ENCODE results near the gene APLP1.

APLP1 gene

DNA sequence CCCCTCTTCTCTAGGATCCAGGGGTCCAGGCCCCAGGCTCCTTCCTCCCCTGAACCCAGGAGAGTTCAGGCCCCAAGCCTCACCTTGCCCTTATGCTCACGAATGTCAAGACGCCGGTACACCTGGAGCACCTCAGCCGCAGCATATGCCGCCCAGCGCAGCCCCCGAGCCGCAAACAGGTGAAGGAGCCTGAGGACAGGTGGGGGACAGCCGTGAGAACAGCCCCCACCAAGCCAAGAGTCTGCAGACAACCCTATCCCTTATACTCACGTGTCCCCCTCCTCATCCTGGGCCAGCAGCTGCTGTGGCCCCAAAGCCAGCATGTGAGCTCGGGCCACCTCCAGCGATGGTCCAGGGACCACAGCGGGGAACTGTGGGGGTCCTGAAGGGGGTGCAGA, 28.3 kb downstream of the APLP1 start:
- Histone ChIP-seq H3K79me2 (ENCODE audit: control insufficient read depth, insufficient read depth, low read length, poor library complexity) (peaks cover 8% of the 10 kb centered on the region), H3K23ac (ENCODE audit: low read length) (no peak overlapping the region), H4K91ac (ENCODE audit: low read depth, low read length) (no peak overlapping the region), H3K9me3 (ENCODE audit: insufficient read depth, low read depth, low read length) (no peaks in the 10 kb centered on the region), H3K79me1 (ENCODE audit: low read length) (peaks cover 13% of the 10 kb centered on the region), H2BK120ac (ENCODE audit: insufficient read depth, low read length, poor library complexity) (no peak overlapping the region), H3K36me3 (ENCODE audit: control insufficient read depth in 1 of 2, insufficient read depth in 2 of 2, low read length in 2 of 2) (peaks cover 30 to 43% of the 10 kb centered on the region in 2 experiments), H2BK5ac (ENCODE audit: low read depth, low read length, poor library complexity) (no peak overlapping the region), H3K14ac (ENCODE audit: low read length) (no peak overlapping the region), H3K27ac (ENCODE audit: low read depth, low read length) (no peak overlapping the region), H2AFZ (ENCODE audit: insufficient read depth, low read length, poor library complexity) (no peak overlapping the region), H3K4me1 (ENCODE audit: control insufficient read depth in 1 of 2, insufficient read depth in 2 of 2, low read length in 2 of 2) (peaks cover 5 to 14% of the 10 kb centered on the region in 2 experiments), H4K8ac (ENCODE audit: low read depth, low read length) (no peak overlapping the region), H3K27me3 (ENCODE audit: insufficient read depth, low read length) (no peaks in the 10 kb centered on the region), H3K4ac (ENCODE audit: low read depth, low read length) (no peak overlapping the region), H2BK12ac (ENCODE audit: low read length) (no peak overlapping the region), H3K4me3 (ENCODE audit: low read depth, low read length) (no peak overlapping the region), H4K12ac (ENCODE audit: low read depth, low read length) (no peak overlapping the region), H3K9ac (ENCODE audit: low read length) (no peak overlapping the region), H2AK5ac (ENCODE audit: low read length) (no peak overlapping the region), H3K18ac (ENCODE audit: low read length) (no peak overlapping the region), H3K4me2 (ENCODE audit: low read length) (no peak overlapping the region)
- DNase-seq, result no peak
- no CpG with 5 or more reads among the region's 13 CpGs for WGBS (ENCODE audit: extremely low coverage, insufficient coverage, insufficient read length)

DNA sequence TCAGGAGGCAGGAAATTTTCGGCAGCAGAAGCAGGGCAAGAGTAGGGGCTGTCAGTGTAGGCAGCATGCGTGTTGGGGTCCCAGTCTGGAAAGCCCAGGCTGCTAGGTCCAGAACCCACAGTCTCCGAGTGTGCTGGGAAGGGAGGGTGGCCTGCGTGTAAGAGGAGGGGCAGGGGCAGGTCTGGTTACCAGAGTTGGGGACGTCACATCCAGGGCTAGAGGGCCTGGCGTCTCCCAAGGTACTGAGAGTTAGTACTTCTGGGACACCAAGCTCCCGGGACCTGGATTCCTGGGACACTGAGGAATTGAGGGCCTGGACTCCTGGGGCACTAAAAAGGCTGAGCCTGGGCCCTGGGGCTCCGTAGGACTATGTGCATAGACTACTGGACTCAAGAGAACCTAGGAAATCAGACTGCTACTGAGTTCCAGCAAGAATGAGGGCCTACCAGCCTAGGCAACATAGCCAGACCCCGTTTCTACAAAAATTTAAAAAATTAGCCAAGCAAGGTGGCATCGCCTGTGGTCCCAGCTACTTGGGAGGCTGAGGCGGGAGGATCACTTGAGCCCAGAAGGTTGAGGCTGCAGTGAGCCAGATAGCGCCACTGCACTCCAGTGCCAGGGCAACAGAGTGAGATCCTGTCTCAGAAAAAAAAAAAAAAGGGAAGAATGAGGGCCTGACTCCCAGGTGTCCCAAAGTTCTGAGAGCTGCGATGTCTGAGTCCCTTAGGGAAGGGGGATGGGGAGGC, 29.5 kb downstream of the APLP1 start:
- Histone ChIP-seq H3K4me2 (ENCODE audit: low read length) (peak overlapping the region; percentile 99), H3K4ac (ENCODE audit: low read depth, low read length) (no peak overlapping the region), H3K27me3 (ENCODE audit: insufficient read depth, low read length) (no peaks in the 10 kb centered on the region), H3K4me1 (ENCODE audit: control insufficient read depth in 1 of 2, insufficient read depth in 2 of 2, low read length in 2 of 2) (peaks cover 6 to 18% of the 10 kb centered on the region in 2 experiments), H2BK5ac (ENCODE audit: low read depth, low read length, poor library complexity) (no peak overlapping the region), H4K91ac (ENCODE audit: low read depth, low read length) (no peak overlapping the region), H3K9me3 (ENCODE audit: insufficient read depth, low read depth, low read length) (no peaks in the 10 kb centered on the region), H2BK12ac (ENCODE audit: low read length) (no peak overlapping the region), H3K14ac (ENCODE audit: low read length) (no peak overlapping the region), H3K9ac (ENCODE audit: low read length) (no peak overlapping the region), H3K36me3 (ENCODE audit: control insufficient read depth in 1 of 2, insufficient read depth in 2 of 2, low read length in 2 of 2) (peaks cover 27 to 39% of the 10 kb centered on the region in 2 experiments), H2AFZ (ENCODE audit: insufficient read depth, low read length, poor library complexity) (no peak overlapping the region), H3K23ac (ENCODE audit: low read length) (no peak overlapping the region), H4K8ac (ENCODE audit: low read depth, low read length) (no peak overlapping the region), H3K79me1 (ENCODE audit: low read length) (peaks cover 13% of the 10 kb centered on the region), H3K4me3 (ENCODE audit: low read depth, low read length) (no peak overlapping the region), H3K27ac (ENCODE audit: low read depth, low read length) (no peak overlapping the region), H2BK120ac (ENCODE audit: insufficient read depth, low read length, poor library complexity) (no peak overlapping the region), H3K79me2 (ENCODE audit: control insufficient read depth, insufficient read depth, low read length, poor library complexity) (peaks cover 8% of the 10 kb centered on the region), H3K18ac (ENCODE audit: low read length) (peak overlapping the region; percentile 7), H4K12ac (ENCODE audit: low read depth, low read length) (peak overlapping the region; percentile 0), H2AK5ac (ENCODE audit: low read length) (no peak overlapping the region)
- DNase-seq, result no peak
- no CpG with 5 or more reads among the region's 13 CpGs for WGBS (ENCODE audit: extremely low coverage, insufficient coverage, insufficient read length)

DNA sequence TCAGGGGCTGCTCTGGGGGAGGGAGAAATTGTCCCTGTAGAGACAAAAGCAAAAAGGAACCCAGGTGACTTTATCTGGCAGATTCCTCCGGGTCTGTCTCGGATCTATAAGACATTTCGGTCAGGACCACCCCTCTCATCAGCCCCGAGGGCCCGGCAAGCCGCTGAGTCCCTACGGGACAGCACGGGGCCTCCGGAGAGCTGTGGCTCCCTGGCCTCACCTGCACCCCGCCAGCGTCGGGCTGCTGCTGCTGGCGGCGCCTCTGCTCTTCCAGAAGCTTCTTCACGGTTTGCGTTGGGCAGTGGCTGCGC, 30.1 kb downstream of the APLP1 start:
- H3K36me3 ChIP-seq (ENCODE audit: control insufficient read depth in 1 of 2, insufficient read depth in 2 of 2, low read length in 2 of 2), result peaks cover 27 to 38% of the 10 kb centered on the region in 2 experiments

DNA sequence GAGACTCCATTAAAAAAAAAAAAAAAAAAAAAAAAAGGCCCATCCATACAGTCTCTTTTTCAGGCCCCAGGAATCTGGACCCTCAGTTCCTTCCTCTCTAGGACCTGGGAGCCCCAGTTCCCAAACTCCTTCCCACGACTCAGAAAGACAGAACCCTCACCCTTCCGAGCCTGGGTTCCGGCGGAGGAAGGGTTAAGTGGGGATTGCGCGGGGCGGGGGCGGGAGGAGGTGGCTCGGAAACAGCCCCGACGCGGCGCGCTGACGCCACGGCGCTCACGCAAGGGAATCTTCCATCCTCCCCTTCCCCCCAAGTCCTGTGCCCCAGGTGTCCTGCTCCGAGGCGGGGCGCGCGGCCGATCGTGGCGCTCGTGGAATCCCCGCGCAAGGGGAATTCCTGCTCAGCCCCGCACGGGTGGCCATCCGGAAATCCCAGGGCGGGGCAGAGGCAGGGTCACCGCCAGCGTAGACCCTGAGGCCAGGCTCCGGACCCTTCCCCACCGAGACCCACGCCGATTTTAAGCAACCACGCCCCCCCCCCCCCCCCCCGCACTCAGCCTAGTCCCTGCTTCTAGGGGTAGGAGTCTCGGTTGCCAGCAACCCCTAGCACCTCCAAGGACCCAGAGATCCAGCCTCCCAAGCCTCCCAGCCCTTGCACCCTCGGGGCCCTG, 31.3 kb downstream of the APLP1 start:
- H3K14ac ChIP-seq (ENCODE audit: low read length), result peak overlapping the region; percentile 97
- DNase-seq, result peak; percentile 72 to 79
- H3K36me3 ChIP-seq (ENCODE audit: control insufficient read depth in 1 of 2, insufficient read depth in 2 of 2, low read length in 2 of 2), result peaks cover 23 to 33% of the 10 kb centered on the region in 2 experiments
- peak overlapping the region; percentile 79 for H2AK5ac ChIP-seq (ENCODE audit: low read length)
- H3K4ac ChIP-seq (ENCODE audit: low read depth, low read length), result peak overlapping the region; percentile 98
- peak overlapping the region; percentile 88 for H4K91ac ChIP-seq (ENCODE audit: low read depth, low read length)
- H3K27ac ChIP-seq (ENCODE audit: low read depth, low read length), result peak overlapping the region; percentile 84
- H3K4me2 ChIP-seq (ENCODE audit: low read length), result peak overlapping the region; percentile 99
- H3K27me3 ChIP-seq (ENCODE audit: insufficient read depth, low read length), result no peaks in the 10 kb centered on the region
- peaks cover 13% of the 10 kb centered on the region for H3K79me1 ChIP-seq (ENCODE audit: low read length)
- H3K23ac ChIP-seq (ENCODE audit: low read length), result no peak overlapping the region
- no peaks in the 10 kb centered on the region for H3K9me3 ChIP-seq (ENCODE audit: insufficient read depth, low read depth, low read length)
- peak overlapping the region; percentile 89 for H3K4me3 ChIP-seq (ENCODE audit: low read depth, low read length)
- H3K9ac ChIP-seq (ENCODE audit: low read length), result peak overlapping the region; percentile 91
- H3K79me2 ChIP-seq (ENCODE audit: control insufficient read depth, insufficient read depth, low read length, poor library complexity), result peaks cover 8% of the 10 kb centered on the region
- H4K12ac ChIP-seq (ENCODE audit: low read depth, low read length), result peak overlapping the region; percentile 63
- peak overlapping the region; percentile 95 for H3K18ac ChIP-seq (ENCODE audit: low read length)
- H4K8ac ChIP-seq (ENCODE audit: low read depth, low read length), result peak overlapping the region; percentile 84
- peak overlapping the region; percentile 83 for H2BK120ac ChIP-seq (ENCODE audit: insufficient read depth, low read length, poor library complexity)
- peak overlapping the region; percentile 92 for H2AFZ ChIP-seq (ENCODE audit: insufficient read depth, low read length, poor library complexity)
- WGBS (ENCODE audit: extremely low coverage, insufficient coverage, insufficient read length), result no CpG with 5 or more reads among the region's 43 CpGs
- peak overlapping the region; percentile 86 for H2BK5ac ChIP-seq (ENCODE audit: low read depth, low read length, poor library complexity)
- no peak overlapping the region for H2BK12ac ChIP-seq (ENCODE audit: low read length)
- peaks cover 13 to 24% of the 10 kb centered on the region in 2 experiments for H3K4me1 ChIP-seq (ENCODE audit: control insufficient read depth in 1 of 2, insufficient read depth in 2 of 2, low read length in 2 of 2)

More for the DNA sequence above, 30.1 kb downstream of the APLP1 start:
- Histone ChIP-seq H2AFZ (ENCODE audit: insufficient read depth, low read length, poor library complexity) (peak overlapping the region; percentile 69), H4K91ac (ENCODE audit: low read depth, low read length) (peak overlapping the region; percentile 70), H3K4ac (ENCODE audit: low read depth, low read length) (peak overlapping the region; percentile 46), H3K9me3 (ENCODE audit: insufficient read depth, low read depth, low read length) (no peaks in the 10 kb centered on the region), H3K27ac (ENCODE audit: low read depth, low read length) (no peak overlapping the region), H2AK5ac (ENCODE audit: low read length) (peak overlapping the region; percentile 13), H4K12ac (ENCODE audit: low read depth, low read length) (peak overlapping the region; percentile 58), H3K23ac (ENCODE audit: low read length) (no peak overlapping the region), H3K79me2 (ENCODE audit: control insufficient read depth, insufficient read depth, low read length, poor library complexity) (peaks cover 8% of the 10 kb centered on the region), H3K18ac (ENCODE audit: low read length) (peak overlapping the region; percentile 25), H3K79me1 (ENCODE audit: low read length) (peaks cover 13% of the 10 kb centered on the region), H3K4me2 (ENCODE audit: low read length) (peak overlapping the region; percentile 99), H3K14ac (ENCODE audit: low read length) (peak overlapping the region; percentile 66), H3K9ac (ENCODE audit: low read length) (no peak overlapping the region), H2BK12ac (ENCODE audit: low read length) (no peak overlapping the region), H2BK5ac (ENCODE audit: low read depth, low read length, poor library complexity) (peak overlapping the region; percentile 42), H3K27me3 (ENCODE audit: insufficient read depth, low read length) (no peaks in the 10 kb centered on the region), H3K4me1 (ENCODE audit: control insufficient read depth in 1 of 2, insufficient read depth in 2 of 2, low read length in 2 of 2) (peaks cover 11 to 22% of the 10 kb centered on the region in 2 experiments), H2BK120ac (ENCODE audit: insufficient read depth, low read length, poor library complexity) (no peak overlapping the region), H4K8ac (ENCODE audit: low read depth, low read length) (peak overlapping the region; percentile 62), H3K4me3 (ENCODE audit: low read depth, low read length) (peak overlapping the region; percentile 89)
- no peak for DNase-seq
- WGBS (ENCODE audit: extremely low coverage, insufficient coverage, insufficient read length), result no CpG with 5 or more reads among the region's 17 CpGs

All from trophoblast cell (in vitro differentiated cells and primary cell).